NCI-H748 treated with DMSO at 0.1 percent for 48 hours (cell line): ENCODE data around the gene CXorf65.

Experiments used
- DNase-seq: peaks from one replicate; lab custom pipeline; 2025; lab: John Stamatoyannopoulos, UW

Gene CXorf65

DNA sequence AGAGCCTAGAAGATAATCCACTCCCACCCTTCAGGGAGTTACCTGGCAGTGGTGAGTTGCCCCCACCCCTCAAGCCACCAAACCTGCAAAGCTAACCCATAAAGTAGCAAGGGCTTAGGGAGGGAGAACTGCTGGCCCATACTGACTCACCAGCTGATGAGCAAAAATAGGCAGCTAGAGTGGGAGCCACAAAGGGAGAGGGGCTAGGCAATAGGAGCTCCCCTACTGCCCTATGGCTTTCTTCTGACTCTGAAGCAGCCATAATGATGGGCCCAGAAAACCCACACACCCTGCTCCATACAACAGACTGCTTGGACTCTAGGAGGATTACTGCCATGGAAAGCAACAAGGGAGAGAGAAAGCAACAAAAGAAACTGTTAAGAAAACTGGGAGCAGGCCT lies 46.4 kb downstream of the CXorf65 start:
- DNase-seq: no peak

DNA sequence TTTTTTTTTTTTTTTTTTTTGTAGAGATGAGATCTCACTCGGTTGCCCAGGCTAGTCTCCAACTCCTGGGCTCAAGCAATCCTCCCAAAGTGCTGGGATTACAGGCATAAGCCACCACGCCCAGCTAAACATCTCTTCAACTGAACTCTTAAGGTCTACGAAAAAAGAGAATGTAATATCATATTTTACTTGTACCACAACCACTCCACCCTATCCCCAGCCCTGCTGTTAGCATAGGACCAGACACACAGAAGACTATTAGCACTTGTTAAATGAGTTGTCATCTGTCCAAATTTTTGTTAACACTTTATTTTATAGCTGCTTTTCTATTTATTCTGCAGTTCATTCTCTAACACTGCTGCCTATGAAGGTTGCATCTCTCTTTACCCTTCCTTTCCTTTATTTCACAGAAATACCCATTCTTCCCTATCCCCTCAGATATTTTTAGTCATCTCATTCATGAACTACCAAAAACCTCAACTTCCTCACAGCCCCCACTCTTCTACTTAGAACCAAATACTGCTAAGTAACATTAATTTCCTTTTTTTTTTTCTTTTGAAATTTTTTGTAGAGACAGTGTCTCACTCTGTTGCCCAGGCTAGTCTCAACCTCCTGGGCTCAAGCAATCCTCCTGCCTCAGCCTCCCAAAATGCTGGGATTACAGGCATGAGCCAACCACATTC lies 48.6 kb downstream of the CXorf65 start:
- DNase-seq: no peak

DNA sequence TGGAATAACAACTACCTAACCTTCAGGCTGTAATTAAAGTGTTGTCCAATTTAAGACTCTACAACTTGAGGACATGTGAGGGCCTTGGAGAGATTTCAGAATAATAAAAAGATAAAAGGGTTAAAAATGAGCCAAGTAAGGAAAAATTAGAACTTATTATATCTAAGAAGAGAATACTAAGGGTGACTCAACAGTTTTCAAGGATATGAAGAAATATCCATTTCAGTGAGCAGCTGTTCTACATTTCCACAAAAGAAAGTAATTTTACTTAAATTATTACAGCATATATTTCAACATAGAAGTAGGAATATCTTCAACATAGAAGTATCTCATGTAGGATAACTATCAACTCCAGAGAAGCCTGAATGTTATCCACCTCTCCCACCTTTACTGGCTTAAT lies 49.7 kb downstream of the CXorf65 start:
- DNase-seq: no peak
